Measurements from ENCODE around the gene CHCHD3. TPM values are rescaled to one million over a fixed set of nuclear protein-coding genes. Genes with fewer than 3 reads are reported as not detected.

Gene CHCHD3
- total RNA-seq, 1 experiment from 2014 or later = 89.9 TPM

DNA sequence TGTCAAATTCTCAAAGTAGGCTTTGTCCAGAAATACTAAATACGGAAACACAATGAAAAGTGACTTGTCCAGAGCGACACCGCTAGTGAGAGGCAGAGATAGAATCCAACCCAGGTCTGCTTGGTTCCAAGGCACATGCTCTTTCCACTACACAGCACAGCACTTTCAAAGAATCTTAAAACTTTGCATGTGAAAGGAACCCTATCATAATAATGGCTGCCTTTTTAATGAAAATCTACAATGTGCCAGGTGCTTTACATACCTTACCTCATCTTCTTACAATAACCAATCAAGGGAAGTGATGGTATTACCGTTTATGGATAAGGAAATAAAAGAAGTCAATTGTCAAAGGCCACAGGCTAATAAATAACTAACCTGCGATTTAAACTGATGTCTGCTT is 2.6 kb downstream of the CHCHD3 start:
- no TSS peak for BruUV-seq (replicated peaks)
- TF ChIP-seq, protein P1, sequence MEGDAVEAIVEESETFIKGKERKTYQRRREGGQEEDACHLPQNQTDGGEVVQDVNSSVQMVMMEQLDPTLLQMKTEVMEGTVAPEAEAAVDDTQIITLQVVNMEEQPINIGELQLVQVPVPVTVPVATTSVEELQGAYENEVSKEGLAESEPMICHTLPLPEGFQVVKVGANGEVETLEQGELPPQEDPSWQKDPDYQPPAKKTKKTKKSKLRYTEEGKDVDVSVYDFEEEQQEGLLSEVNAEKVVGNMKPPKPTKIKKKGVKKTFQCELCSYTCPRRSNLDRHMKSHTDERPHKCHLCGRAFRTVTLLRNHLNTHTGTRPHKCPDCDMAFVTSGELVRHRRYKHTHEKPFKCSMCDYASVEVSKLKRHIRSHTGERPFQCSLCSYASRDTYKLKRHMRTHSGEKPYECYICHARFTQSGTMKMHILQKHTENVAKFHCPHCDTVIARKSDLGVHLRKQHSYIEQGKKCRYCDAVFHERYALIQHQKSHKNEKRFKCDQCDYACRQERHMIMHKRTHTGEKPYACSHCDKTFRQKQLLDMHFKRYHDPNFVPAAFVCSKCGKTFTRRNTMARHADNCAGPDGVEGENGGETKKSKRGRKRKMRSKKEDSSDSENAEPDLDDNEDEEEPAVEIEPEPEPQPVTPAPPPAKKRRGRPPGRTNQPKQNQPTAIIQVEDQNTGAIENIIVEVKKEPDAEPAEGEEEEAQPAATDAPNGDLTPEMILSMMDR (IDR thresholded peaks at IDR 0.05; ENCODE audit: unreplicated experiment) = no peak
- no peaks in the 10 kb centered on the region for H3K27me3 Mint-ChIP-seq (ENCODE audit: unreplicated experiment)
- peaks cover 14% of the 10 kb centered on the region for H3K4me1 Mint-ChIP-seq (ENCODE audit: low read depth, unreplicated experiment)
- no peak overlapping the region for H3K4me3 Mint-ChIP-seq (ENCODE audit: low read depth, unreplicated experiment)
- peaks cover 17% of the 10 kb centered on the region for H3K36me3 Mint-ChIP-seq (ENCODE audit: insufficient read depth, unreplicated experiment)
- no peaks in the 10 kb centered on the region for H3K9me3 Mint-ChIP-seq (ENCODE audit: low read depth, unreplicated experiment)
- intact Hi-C loops (cut with micrococcal nuclease; ENCODE audit: unreplicated experiment) = no loop called here
- DNase-seq = no peak
- no peak overlapping the region for H3K27ac Mint-ChIP-seq (ENCODE audit: unreplicated experiment)
- CTCF ChIA-PET = interaction anchor here (0.8 kb wide), 1 partner anchor 265 kb away, joined by 3 read pairs; no protein-coding TSS in a partner anchor

- H3K27ac Mint-ChIP-seq (ENCODE audit: unreplicated experiment) = no peak overlapping the region
- DNase-seq = no peak
- TF ChIP-seq, protein P1 (IDR thresholded peaks at IDR 0.05; ENCODE audit: unreplicated experiment) = no peak
- CTCF ChIA-PET = no interaction called here
- H3K4me1 Mint-ChIP-seq (ENCODE audit: low read depth, unreplicated experiment) = peaks cover 14% of the 10 kb centered on the region
- no peak overlapping the region for H3K4me3 Mint-ChIP-seq (ENCODE audit: low read depth, unreplicated experiment)
- H3K27me3 Mint-ChIP-seq (ENCODE audit: unreplicated experiment) = no peaks in the 10 kb centered on the region
- intact Hi-C loops (cut with micrococcal nuclease; ENCODE audit: unreplicated experiment) = no loop called here
- peaks cover 17% of the 10 kb centered on the region for H3K36me3 Mint-ChIP-seq (ENCODE audit: insufficient read depth, unreplicated experiment)
- BruUV-seq (replicated peaks) = no TSS peak
- H3K9me3 Mint-ChIP-seq (ENCODE audit: low read depth, unreplicated experiment) = no peaks in the 10 kb centered on the region
These were observed 4.5 kb downstream of the CHCHD3 start for GRCh38 chr7:133077394-133077793.

GRCh38 chr7:133076142-133076541 is 5.7 kb downstream of the CHCHD3 start:
- peaks cover 5% of the 10 kb centered on the region for H3K36me3 Mint-ChIP-seq (ENCODE audit: insufficient read depth, unreplicated experiment)
- no TSS peak for BruUV-seq (replicated peaks)
- H3K4me1 Mint-ChIP-seq (ENCODE audit: low read depth, unreplicated experiment) = peaks cover 14% of the 10 kb centered on the region
- H3K27ac Mint-ChIP-seq (ENCODE audit: unreplicated experiment) = no peak overlapping the region
- H3K9me3 Mint-ChIP-seq (ENCODE audit: low read depth, unreplicated experiment) = no peaks in the 10 kb centered on the region
- DNase-seq = no peak
- H3K4me3 Mint-ChIP-seq (ENCODE audit: low read depth, unreplicated experiment) = no peak overlapping the region
- no peaks in the 10 kb centered on the region for H3K27me3 Mint-ChIP-seq (ENCODE audit: unreplicated experiment)
- CTCF ChIA-PET = no interaction called here
- intact Hi-C loops (cut with micrococcal nuclease; ENCODE audit: unreplicated experiment) = no loop called here
- TF ChIP-seq, protein P1 (IDR thresholded peaks at IDR 0.05; ENCODE audit: unreplicated experiment) = no peak

DNA sequence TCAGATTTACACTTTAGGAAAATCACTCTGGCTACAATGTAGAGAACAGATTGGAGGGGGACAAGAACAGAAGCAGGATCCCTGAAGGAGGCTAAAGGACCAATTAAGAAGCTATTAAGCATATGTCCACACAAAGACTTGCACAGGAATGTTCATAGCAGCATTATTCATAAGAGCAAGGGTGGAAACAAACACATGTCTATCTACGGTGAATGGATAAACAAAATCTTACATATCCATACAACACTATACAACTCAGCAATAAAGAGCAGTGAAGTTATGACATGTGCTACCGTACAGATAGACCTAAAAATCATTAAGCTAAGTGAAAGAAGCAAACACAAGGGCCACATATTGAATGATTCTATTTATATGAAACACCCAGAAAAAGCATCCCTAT is 10.4 kb downstream of the CHCHD3 start:
- Mint-ChIP-seq H3K4me1 (ENCODE audit: low read depth, unreplicated experiment) (no peaks in the 10 kb centered on the region), H3K27me3 (ENCODE audit: unreplicated experiment) (no peaks in the 10 kb centered on the region), H3K36me3 (ENCODE audit: insufficient read depth, unreplicated experiment) (no peaks in the 10 kb centered on the region), H3K4me3 (ENCODE audit: low read depth, unreplicated experiment) (no peak overlapping the region), H3K9me3 (ENCODE audit: low read depth, unreplicated experiment) (no peaks in the 10 kb centered on the region), H3K27ac (ENCODE audit: unreplicated experiment) (no peak overlapping the region)
- DNase-seq = no peak
- no TSS peak for BruUV-seq (replicated peaks)
- intact Hi-C loops (cut with micrococcal nuclease; ENCODE audit: unreplicated experiment) = no loop called here
- TF ChIP-seq, protein P1 (IDR thresholded peaks at IDR 0.05; ENCODE audit: unreplicated experiment) = no peak
- CTCF ChIA-PET = no interaction called here

Data from Calu3 (cell line).